Measurements from ENCODE around the gene THSD7B. TPM values are rescaled to one million over a fixed set of nuclear protein-coding genes. Genes with fewer than 3 reads are reported as not detected.
A peak's percentile ranks its signal among the peaks of the same experiment; 100 is the strongest.

THSD7B gene
- total RNA-seq, 1 donor, result 0.36 TPM

- no peak overlapping the region for H3K4me3 ChIP-seq (ENCODE audit: low read depth, low read length)
- TF ChIP-seq, protein P1, sequence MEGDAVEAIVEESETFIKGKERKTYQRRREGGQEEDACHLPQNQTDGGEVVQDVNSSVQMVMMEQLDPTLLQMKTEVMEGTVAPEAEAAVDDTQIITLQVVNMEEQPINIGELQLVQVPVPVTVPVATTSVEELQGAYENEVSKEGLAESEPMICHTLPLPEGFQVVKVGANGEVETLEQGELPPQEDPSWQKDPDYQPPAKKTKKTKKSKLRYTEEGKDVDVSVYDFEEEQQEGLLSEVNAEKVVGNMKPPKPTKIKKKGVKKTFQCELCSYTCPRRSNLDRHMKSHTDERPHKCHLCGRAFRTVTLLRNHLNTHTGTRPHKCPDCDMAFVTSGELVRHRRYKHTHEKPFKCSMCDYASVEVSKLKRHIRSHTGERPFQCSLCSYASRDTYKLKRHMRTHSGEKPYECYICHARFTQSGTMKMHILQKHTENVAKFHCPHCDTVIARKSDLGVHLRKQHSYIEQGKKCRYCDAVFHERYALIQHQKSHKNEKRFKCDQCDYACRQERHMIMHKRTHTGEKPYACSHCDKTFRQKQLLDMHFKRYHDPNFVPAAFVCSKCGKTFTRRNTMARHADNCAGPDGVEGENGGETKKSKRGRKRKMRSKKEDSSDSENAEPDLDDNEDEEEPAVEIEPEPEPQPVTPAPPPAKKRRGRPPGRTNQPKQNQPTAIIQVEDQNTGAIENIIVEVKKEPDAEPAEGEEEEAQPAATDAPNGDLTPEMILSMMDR (IDR thresholded peaks at IDR 0.05; ENCODE audit: insufficient read depth, low read length), result no peak
- DNase-seq (ENCODE audit: low read depth), result peak; percentile 89
Measured at GRCh38 chr2:137220438-137220993, 455.2 kb downstream of the THSD7B start.

DNA sequence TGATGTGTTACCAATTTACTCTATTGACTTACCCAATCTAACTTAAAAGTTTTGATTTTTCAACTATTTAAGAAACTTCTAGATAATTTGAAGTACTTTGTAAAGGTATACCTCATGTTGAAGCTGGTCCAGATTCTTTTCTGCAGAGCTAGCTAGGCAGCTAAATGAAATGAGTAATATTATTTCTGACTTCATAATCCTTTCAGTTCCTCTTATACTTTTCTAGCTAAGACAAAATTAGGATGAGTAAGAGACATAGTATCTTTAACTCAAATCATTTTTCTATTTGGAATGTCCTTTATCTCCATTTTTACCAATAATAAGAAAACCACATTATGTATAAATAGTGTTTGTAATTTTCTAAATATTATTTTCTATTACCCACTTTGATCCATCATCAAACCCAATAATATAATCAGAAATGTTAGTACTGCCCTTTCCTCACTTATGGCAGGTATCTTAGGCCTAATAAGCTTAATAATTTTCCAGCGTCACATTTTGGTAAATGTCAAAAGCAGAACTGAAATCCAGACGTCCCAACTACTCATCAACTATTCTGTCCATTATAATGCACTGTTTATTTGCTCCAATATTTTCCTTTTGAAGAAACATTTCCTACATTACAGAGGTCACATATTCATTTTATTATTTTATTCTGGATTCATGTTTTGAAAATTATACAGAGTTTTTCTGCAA is 456.6 kb downstream of the THSD7B start:
- DNase-seq (ENCODE audit: low read depth), result no peak
- TF ChIP-seq, protein P1 (IDR thresholded peaks at IDR 0.05; ENCODE audit: insufficient read depth, low read length), result no peak
- H3K4me3 ChIP-seq (ENCODE audit: low read depth, low read length), result no peak overlapping the region

GRCh38 chr2:137223722-137224121 is 458.4 kb downstream of the THSD7B start:
- H3K4me3 ChIP-seq (ENCODE audit: low read depth, low read length), result no peak overlapping the region
- DNase-seq (ENCODE audit: low read depth), result no peak
- TF ChIP-seq, protein P1 (IDR thresholded peaks at IDR 0.05; ENCODE audit: insufficient read depth, low read length), result no peak

DNA sequence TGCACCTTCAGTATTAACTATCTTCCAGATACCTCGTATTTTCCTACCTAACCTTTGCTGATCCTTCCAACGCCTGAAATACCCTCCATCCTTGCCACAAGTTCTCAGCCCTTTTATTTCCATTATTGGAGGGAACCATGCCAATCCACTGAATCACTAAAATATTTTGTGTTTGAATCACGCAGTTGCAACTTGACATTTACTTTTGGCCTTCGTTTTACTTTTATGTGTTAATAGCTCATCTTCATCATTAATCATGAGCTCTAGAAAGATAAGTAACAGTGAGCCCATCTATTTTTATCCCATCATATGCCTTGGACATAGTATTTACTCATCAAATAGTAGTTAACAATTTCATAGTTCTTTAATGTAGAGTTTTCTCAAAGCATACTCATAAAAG is 463.2 kb downstream of the THSD7B start:
- DNase-seq (ENCODE audit: low read depth), result peak; percentile 48
- no peak overlapping the region for H3K4me3 ChIP-seq (ENCODE audit: low read depth, low read length)
- TF ChIP-seq, protein P1 (IDR thresholded peaks at IDR 0.05; ENCODE audit: insufficient read depth, low read length), result no peak

GRCh38 chr2:137229834-137230233 is 464.5 kb downstream of the THSD7B start:
- no peak for DNase-seq (ENCODE audit: low read depth)
- H3K4me3 ChIP-seq (ENCODE audit: low read depth, low read length), result no peak overlapping the region
- TF ChIP-seq, protein P1 (IDR thresholded peaks at IDR 0.05; ENCODE audit: insufficient read depth, low read length), result no peak

DNA sequence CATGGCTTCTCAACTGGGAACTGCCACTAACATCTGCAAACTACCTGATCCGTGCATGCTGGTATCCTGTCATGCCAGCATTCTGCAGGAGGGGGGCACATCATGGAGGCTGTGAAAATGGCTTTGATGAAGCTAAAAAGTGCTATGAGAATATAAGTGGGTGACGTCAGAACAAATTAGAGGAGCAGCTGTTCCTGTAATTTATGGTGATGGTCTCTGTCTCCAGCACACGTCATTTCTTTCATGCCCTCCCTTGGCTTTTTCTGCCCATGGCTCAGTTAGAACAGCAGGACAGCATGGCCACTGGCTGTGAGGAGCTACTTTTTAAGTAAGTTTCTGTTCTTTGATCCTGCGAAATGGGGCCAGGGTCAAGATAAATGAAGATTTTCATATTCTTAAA is 466.3 kb downstream of the THSD7B start:
- no peak overlapping the region for H3K4me3 ChIP-seq (ENCODE audit: low read depth, low read length)
- DNase-seq (ENCODE audit: low read depth), result no peak
- TF ChIP-seq, protein P1 (IDR thresholded peaks at IDR 0.05; ENCODE audit: insufficient read depth, low read length), result no peak

Measured in fibroblast of the aortic adventitia (primary cell).